ENCODE data around the gene FITM2.
"Not testable (repeated sequence)": the region's sequence is repeated elsewhere in the genome, so short reads cannot be mapped to it uniquely, and the experiment has no call there.

Gene FITM2

DNA sequence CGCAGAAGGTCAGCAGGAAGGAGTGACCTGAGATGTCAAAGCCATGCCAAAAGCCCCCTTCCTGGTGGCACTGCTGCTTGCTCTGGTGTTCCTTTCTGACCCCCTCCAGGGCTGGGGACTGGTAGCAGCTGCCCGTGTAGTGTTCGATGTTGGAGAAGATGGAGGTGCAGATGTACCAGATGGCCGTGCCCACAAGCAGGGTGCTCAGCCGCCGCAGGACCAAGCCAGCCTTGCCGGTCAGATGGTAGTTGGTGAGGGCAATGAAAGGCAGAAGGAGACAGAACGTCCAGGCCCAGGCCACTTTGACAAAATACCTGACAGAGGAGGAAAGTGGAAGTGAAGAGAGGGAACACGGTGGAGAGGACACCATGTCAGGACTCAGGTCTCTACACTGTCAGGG is 4.1 kb downstream of the FITM2 start:
- no peak overlapping the region for H3K4me3 ChIP-seq (ENCODE audit: low read depth in 1 of 2, low read length in 2 of 2)
- H3K27me3 ChIP-seq (ENCODE audit: control insufficient read depth in 1 of 2, insufficient read depth in 2 of 2, low read length in 2 of 2) = no peaks in the 10 kb centered on the region
- no peak overlapping the region for H3K9ac ChIP-seq (ENCODE audit: low read depth in 1 of 2, low read length in 2 of 2)
- H3K27ac ChIP-seq (ENCODE audit: low read depth, low read length) = no peak overlapping the region
- no peaks in the 10 kb centered on the region for H3K9me3 ChIP-seq (ENCODE audit: control insufficient read depth in 1 of 2, low read length in 2 of 2)
- peaks cover 18 to 23% of the 10 kb centered on the region in 2 donors for H3K4me1 ChIP-seq (ENCODE audit: control insufficient read depth in 1 of 2, insufficient read depth in 2 of 2, low read length in 2 of 2)
- peaks cover 3 to 11% of the 10 kb centered on the region in 2 donors for H3K36me3 ChIP-seq (ENCODE audit: control insufficient read depth in 1 of 2, insufficient read depth in 2 of 2, low read length in 2 of 2)

GRCh38 chr20:44304383-44304782 is 6.6 kb downstream of the FITM2 start:
- H3K36me3 ChIP-seq (ENCODE audit: control insufficient read depth in 1 of 2, insufficient read depth in 2 of 2, low read length in 2 of 2) = peaks cover 3 to 11% of the 10 kb centered on the region in 2 donors
- no peak overlapping the region for H3K9ac ChIP-seq (ENCODE audit: low read depth in 1 of 2, low read length in 2 of 2)
- peaks cover 7 to 14% of the 10 kb centered on the region in 2 donors for H3K4me1 ChIP-seq (ENCODE audit: control insufficient read depth in 1 of 2, insufficient read depth in 2 of 2, low read length in 2 of 2)
- H3K4me3 ChIP-seq (ENCODE audit: low read depth in 1 of 2, low read length in 2 of 2) = no peak overlapping the region
- H3K9me3 ChIP-seq (ENCODE audit: control insufficient read depth in 1 of 2, low read length in 2 of 2) = no peaks in the 10 kb centered on the region
- H3K27me3 ChIP-seq (ENCODE audit: control insufficient read depth in 1 of 2, insufficient read depth in 2 of 2, low read length in 2 of 2) = no peaks in the 10 kb centered on the region
- no peak overlapping the region for H3K27ac ChIP-seq (ENCODE audit: low read depth, low read length)

- Histone ChIP-seq H3K36me3 (ENCODE audit: control insufficient read depth in 1 of 2, insufficient read depth in 2 of 2, low read length in 2 of 2) (peaks cover 3 to 11% of the 10 kb centered on the region in 2 donors), H3K27ac (ENCODE audit: low read depth, low read length) (no peak overlapping the region), H3K4me1 (ENCODE audit: control insufficient read depth in 1 of 2, insufficient read depth in 2 of 2, low read length in 2 of 2) (peaks cover 7 to 13% of the 10 kb centered on the region in 2 donors), H3K9ac (ENCODE audit: low read depth in 1 of 2, low read length in 2 of 2) (peak overlapping the region in 1 of 2 donors; percentile 17), H3K4me3 (ENCODE audit: low read depth in 1 of 2, low read length in 2 of 2) (no peak overlapping the region), H3K27me3 (ENCODE audit: control insufficient read depth in 1 of 2, insufficient read depth in 2 of 2, low read length in 2 of 2) (no peaks in the 10 kb centered on the region), H3K9me3 (ENCODE audit: control insufficient read depth in 1 of 2, low read length in 2 of 2) (no peaks in the 10 kb centered on the region)
These were observed 8.3 kb downstream of the FITM2 start for GRCh38 chr20:44302736-44303135.

- peaks cover 3 to 11% of the 10 kb centered on the region in 2 donors for H3K36me3 ChIP-seq (ENCODE audit: control insufficient read depth in 1 of 2, insufficient read depth in 2 of 2, low read length in 2 of 2)
- H3K9me3 ChIP-seq (ENCODE audit: control insufficient read depth in 1 of 2, low read length in 2 of 2) = no peaks in the 10 kb centered on the region
- no peak overlapping the region for H3K27ac ChIP-seq (ENCODE audit: low read depth, low read length)
- peaks cover 7 to 13% of the 10 kb centered on the region in 2 donors for H3K4me1 ChIP-seq (ENCODE audit: control insufficient read depth in 1 of 2, insufficient read depth in 2 of 2, low read length in 2 of 2)
- H3K27me3 ChIP-seq (ENCODE audit: control insufficient read depth in 1 of 2, insufficient read depth in 2 of 2, low read length in 2 of 2) = no peaks in the 10 kb centered on the region
- H3K4me3 ChIP-seq (ENCODE audit: low read depth in 1 of 2, low read length in 2 of 2) = no peak overlapping the region
- H3K9ac ChIP-seq (ENCODE audit: low read depth in 1 of 2, low read length in 2 of 2) = peak overlapping the region in 1 of 2 donors; percentile 17
These were observed 8.9 kb downstream of the FITM2 start for GRCh38 chr20:44302026-44302669.

GRCh38 chr20:44301285-44301684 is 9.7 kb downstream of the FITM2 start:
- no peak overlapping the region for H3K9ac ChIP-seq (ENCODE audit: low read depth in 1 of 2, low read length in 2 of 2)
- H3K4me3 ChIP-seq (ENCODE audit: low read depth in 1 of 2, low read length in 2 of 2) = no peak overlapping the region
- no peaks in the 10 kb centered on the region for H3K9me3 ChIP-seq (ENCODE audit: control insufficient read depth in 1 of 2, low read length in 2 of 2)
- no peak overlapping the region for H3K27ac ChIP-seq (ENCODE audit: low read depth, low read length)
- no peaks in the 10 kb centered on the region for H3K27me3 ChIP-seq (ENCODE audit: control insufficient read depth in 1 of 2, insufficient read depth in 2 of 2, low read length in 2 of 2)
- H3K36me3 ChIP-seq (ENCODE audit: control insufficient read depth in 1 of 2, insufficient read depth in 2 of 2, low read length in 2 of 2) = peaks cover 2 to 3% of the 10 kb centered on the region in 2 donors
- peaks cover 7 to 13% of the 10 kb centered on the region in 2 donors for H3K4me1 ChIP-seq (ENCODE audit: control insufficient read depth in 1 of 2, insufficient read depth in 2 of 2, low read length in 2 of 2)

GRCh38 chr20:44299011-44299535 is 11.9 kb downstream of the FITM2 start:
- H3K27me3 ChIP-seq (ENCODE audit: control insufficient read depth in 1 of 2, insufficient read depth in 2 of 2, low read length in 2 of 2); H3K36me3 ChIP-seq (ENCODE audit: control insufficient read depth in 1 of 2, insufficient read depth in 2 of 2, low read length in 2 of 2); H3K4me3 ChIP-seq (ENCODE audit: low read depth in 1 of 2, low read length in 2 of 2); H3K27ac ChIP-seq (ENCODE audit: low read depth, low read length); H3K9me3 ChIP-seq (ENCODE audit: control insufficient read depth in 1 of 2, low read length in 2 of 2); H3K9ac ChIP-seq (ENCODE audit: low read depth in 1 of 2, low read length in 2 of 2): not testable (repeated sequence)
- H3K4me1 ChIP-seq (ENCODE audit: control insufficient read depth in 1 of 2, insufficient read depth in 2 of 2, low read length in 2 of 2) = peaks cover 7 to 13% of the 10 kb centered on the region in 2 donors

DNA sequence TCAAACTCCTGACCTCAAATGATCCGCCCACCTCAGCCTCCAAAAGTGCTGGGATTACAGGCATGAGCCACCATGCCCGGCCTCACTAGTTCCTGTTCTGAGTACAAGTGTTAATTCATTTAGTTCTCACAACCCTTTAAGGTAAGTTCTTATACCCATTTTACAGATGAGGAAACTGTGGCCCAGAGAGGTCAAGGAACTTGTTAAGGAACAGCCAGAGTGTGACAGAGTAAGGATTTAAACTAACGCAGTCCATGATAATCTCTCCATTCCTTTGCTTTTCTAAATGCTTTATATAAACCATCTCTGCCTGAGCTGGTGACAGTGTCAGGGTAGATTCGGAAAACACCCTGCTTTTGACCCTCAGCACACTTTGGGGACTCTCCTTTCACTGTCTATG is 13.3 kb downstream of the FITM2 start:
- H3K27me3 ChIP-seq (ENCODE audit: control insufficient read depth in 1 of 2, insufficient read depth in 2 of 2, low read length in 2 of 2) = no peaks in the 10 kb centered on the region
- no peaks in the 10 kb centered on the region for H3K36me3 ChIP-seq (ENCODE audit: control insufficient read depth in 1 of 2, insufficient read depth in 2 of 2, low read length in 2 of 2)
- no peaks in the 10 kb centered on the region for H3K9me3 ChIP-seq (ENCODE audit: control insufficient read depth in 1 of 2, low read length in 2 of 2)
- no peak overlapping the region for H3K4me3 ChIP-seq (ENCODE audit: low read depth in 1 of 2, low read length in 2 of 2)
- H3K4me1 ChIP-seq (ENCODE audit: control insufficient read depth in 1 of 2, insufficient read depth in 2 of 2, low read length in 2 of 2) = peaks cover 5 to 12% of the 10 kb centered on the region in 2 donors
- no peak overlapping the region for H3K9ac ChIP-seq (ENCODE audit: low read depth in 1 of 2, low read length in 2 of 2)
- no peak overlapping the region for H3K27ac ChIP-seq (ENCODE audit: low read depth, low read length)

DNA sequence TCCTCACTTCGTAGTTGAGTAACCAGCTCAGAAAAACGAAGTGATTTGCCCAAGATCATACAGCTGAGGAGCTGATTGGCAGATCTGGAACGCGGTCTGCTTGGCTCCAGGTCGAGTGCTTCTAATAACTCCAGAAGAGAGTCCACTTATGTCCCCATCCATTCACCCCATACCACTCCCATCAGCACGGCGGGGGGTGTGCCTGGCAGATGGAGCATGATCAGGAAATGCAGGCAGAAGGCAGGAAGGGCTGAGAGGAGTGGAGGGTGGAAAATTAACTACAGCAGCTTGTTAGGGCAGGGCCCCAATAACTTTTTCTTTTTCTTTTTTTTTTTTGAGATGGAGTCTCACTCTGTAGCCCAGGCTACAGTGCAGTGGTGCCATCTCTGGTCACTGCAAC is 15.0 kb downstream of the FITM2 start:
- Histone ChIP-seq H3K9me3 (ENCODE audit: control insufficient read depth in 1 of 2, low read length in 2 of 2) (no peaks in the 10 kb centered on the region), H3K36me3 (ENCODE audit: control insufficient read depth in 1 of 2, insufficient read depth in 2 of 2, low read length in 2 of 2) (no peaks in the 10 kb centered on the region), H3K4me1 (ENCODE audit: control insufficient read depth in 1 of 2, insufficient read depth in 2 of 2, low read length in 2 of 2) (no peaks in the 10 kb centered on the region), H3K27ac (ENCODE audit: low read depth, low read length) (no peak overlapping the region), H3K9ac (ENCODE audit: low read depth in 1 of 2, low read length in 2 of 2) (no peak overlapping the region), H3K27me3 (ENCODE audit: control insufficient read depth in 1 of 2, insufficient read depth in 2 of 2, low read length in 2 of 2) (no peaks in the 10 kb centered on the region), H3K4me3 (ENCODE audit: low read depth in 1 of 2, low read length in 2 of 2) (no peak overlapping the region)

DNA sequence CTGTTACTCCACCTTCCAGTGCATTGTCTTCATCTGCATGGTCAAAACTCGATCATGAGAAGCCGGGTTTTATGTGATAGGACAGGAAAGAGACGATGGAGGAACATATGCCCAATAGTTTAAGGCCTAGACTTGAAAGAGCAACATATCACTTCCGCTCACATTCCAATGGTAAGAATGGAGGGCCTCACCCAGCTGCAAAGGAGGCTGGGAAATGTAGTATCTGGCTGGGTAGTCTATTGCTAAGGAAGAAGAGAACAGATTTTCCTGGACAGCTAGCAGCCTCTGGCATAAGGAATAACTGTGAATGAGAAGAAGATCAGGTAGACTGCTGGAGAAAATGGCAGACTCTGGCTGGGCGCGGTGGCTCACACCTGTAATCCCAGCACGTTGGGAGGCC is 19.2 kb downstream of the FITM2 start:
- Histone ChIP-seq H3K4me1 (ENCODE audit: control insufficient read depth in 1 of 2, insufficient read depth in 2 of 2, low read length in 2 of 2) (no peaks in the 10 kb centered on the region), H3K27ac (ENCODE audit: low read depth, low read length) (no peak overlapping the region), H3K9ac (ENCODE audit: low read depth in 1 of 2, low read length in 2 of 2) (no peak overlapping the region), H3K4me3 (ENCODE audit: low read depth in 1 of 2, low read length in 2 of 2) (no peak overlapping the region), H3K36me3 (ENCODE audit: control insufficient read depth in 1 of 2, insufficient read depth in 2 of 2, low read length in 2 of 2) (no peaks in the 10 kb centered on the region), H3K9me3 (ENCODE audit: control insufficient read depth in 1 of 2, low read length in 2 of 2) (no peaks in the 10 kb centered on the region), H3K27me3 (ENCODE audit: control insufficient read depth in 1 of 2, insufficient read depth in 2 of 2, low read length in 2 of 2) (no peaks in the 10 kb centered on the region)

GRCh38 chr20:44288252-44288651 is 22.8 kb downstream of the FITM2 start:
- Histone ChIP-seq H3K9me3 (ENCODE audit: control insufficient read depth in 1 of 2, low read length in 2 of 2) (no peaks in the 10 kb centered on the region), H3K27me3 (ENCODE audit: control insufficient read depth in 1 of 2, insufficient read depth in 2 of 2, low read length in 2 of 2) (no peaks in the 10 kb centered on the region), H3K4me1 (ENCODE audit: control insufficient read depth in 1 of 2, insufficient read depth in 2 of 2, low read length in 2 of 2) (no peaks in the 10 kb centered on the region), H3K9ac (ENCODE audit: low read depth in 1 of 2, low read length in 2 of 2) (no peak overlapping the region), H3K4me3 (ENCODE audit: low read depth in 1 of 2, low read length in 2 of 2) (no peak overlapping the region), H3K27ac (ENCODE audit: low read depth, low read length) (no peak overlapping the region), H3K36me3 (ENCODE audit: control insufficient read depth in 1 of 2, insufficient read depth in 2 of 2, low read length in 2 of 2) (no peaks in the 10 kb centered on the region)
